SK-N-SH (cell line): ENCODE results near the gene PPP2R5C. TPM values are rescaled to one million over a fixed set of nuclear protein-coding genes. Genes with fewer than 3 reads are reported as not detected.

ENCODE experiments used
- CTCF ChIA-PET: fragments of 300-600, 350-600 bp; formaldehyde crosslinking; extraction: SDS; loops from one replicate; lab custom pipeline; 2021; lab: Yijun Ruan, JAX
- POLR2A ChIA-PET: fragments of 350-600 bp; sonication (Branson Sonifier 250); formaldehyde crosslinking; extraction: SDS; loops from one replicate; lab custom pipeline; 2020; ENCODE audit warnings: antibody characterized with exemption, inconsistent platforms; lab: Yijun Ruan, JAX
- DNase-seq: peaks from one replicate; pipeline ENCODE4 v3.0.0; 2012
- H2AFZ ChIP-seq: fragments of 200-600 bp; sonication (generic); 2 replicates; pipeline ENCODE4 v1.8.1; 2016; ENCODE audit warnings: antibody characterized with exemption, mild to moderate bottlenecking, low read depth
- H3F3A ChIP-seq: fragments of 200-600 bp; sonication (generic); replicated peaks from 2 replicates; pipeline ENCODE3; 2016; ENCODE audit warnings: antibody characterized with exemption, mild to moderate bottlenecking; ENCODE audit not compliant: insufficient read depth
- H3K27ac ChIP-seq, 2 experiments: fragments of 200-500 bp in 1 of 2; fragments of 200-600 bp in 1 of 2; sonication (Bioruptor generic) in 1 of 2; sonication (generic), shearing (Covaris generic) in 1 of 2; 2 replicates each; pipeline versions ENCODE4 v1.5.1 to v1.6.1; 2014 to 2016; ENCODE audit warnings: low read depth in 2 of 2, inconsistent platforms in 1 of 2, low read length in 1 of 2, mild to moderate bottlenecking in 1 of 2, mixed read lengths in 1 of 2
- H3K27me3 ChIP-seq: fragments of 200-600 bp; sonication (generic), shearing (Covaris generic); 2 replicates; pipeline ENCODE4 v1.6.1; 2016; ENCODE audit warnings: mixed run types; ENCODE audit not compliant: insufficient read depth
- H3K36me3 ChIP-seq, 2 experiments: fragments of 200-500 bp in 1 of 2; fragments of 200-600 bp in 1 of 2; sonication (Bioruptor generic) in 1 of 2; sonication (generic) in 1 of 2; replicated peaks in 1 of 2; 2 replicates each; pipeline versions ENCODE3 to v1.5.1; 2014 to 2016; ENCODE audit warnings: low read length in 1 of 2, mild to moderate bottlenecking in 1 of 2; ENCODE audit not compliant: insufficient read depth in 2 of 2, control insufficient read depth in 1 of 2
- H3K4me1 ChIP-seq, 2 experiments: fragments of 200-500 bp in 1 of 2; fragments of 200-600 bp in 1 of 2; sonication (Bioruptor generic) in 1 of 2; sonication (generic), shearing (Covaris generic) in 1 of 2; 2 replicates each; pipeline versions ENCODE4 v1.5.1 to v1.6.1; 2014 to 2016; ENCODE audit warnings: low read depth in 1 of 2, low read length in 1 of 2, mixed run types in 1 of 2; ENCODE audit not compliant: insufficient read depth in 2 of 2, control insufficient read depth in 1 of 2
- H3K4me2 ChIP-seq: fragments of 200-600 bp; sonication (generic), shearing (Covaris generic); 2 replicates; pipeline ENCODE4 v1.6.1; 2017; ENCODE audit warnings: mixed run types
- H3K4me3 ChIP-seq, 2 experiments: fragments of 200-500 bp in 1 of 2; fragments of 200-600 bp in 1 of 2; sonication (Bioruptor generic) in 1 of 2; sonication (generic), shearing (Covaris generic) in 1 of 2; 2 replicates each; pipeline versions ENCODE4 v1.5.1 to v1.8.1; 2014 to 2016; ENCODE audit warnings: low read depth in 2 of 2, inconsistent platforms in 1 of 2, low read length in 1 of 2, mild to moderate bottlenecking in 1 of 2, mixed read lengths in 1 of 2, moderate library complexity in 1 of 2
- H3K79me2 ChIP-seq: fragments of 200-600 bp; sonication (generic); 2 replicates; pipeline ENCODE4 v1.8.1; 2017; ENCODE audit warnings: mild to moderate bottlenecking; ENCODE audit not compliant: insufficient read depth
- H3K9ac ChIP-seq: fragments of 200-600 bp; sonication (generic); 2 replicates; pipeline ENCODE4 v1.6.1; 2017; ENCODE audit warnings: mixed run types
- H3K9me2 ChIP-seq: fragments of 200-600 bp; sonication (generic); 2 replicates; pipeline ENCODE4 v1.6.1; 2017; ENCODE audit warnings: mixed run types
- H3K9me3 ChIP-seq: fragments of 200-600 bp; sonication (generic); 2 replicates; pipeline ENCODE4 v1.6.1; 2017; ENCODE audit warnings: mixed run types, mild to moderate bottlenecking, moderate library complexity
- H4K20me1 ChIP-seq: fragments of 200-600 bp; sonication (generic); 2 replicates; pipeline ENCODE4 v1.6.1; 2017; ENCODE audit warnings: mild to moderate bottlenecking, mixed run types; ENCODE audit not compliant: insufficient read depth
- EZH2phosphoT487 ChIP-seq: fragments of 200-600 bp; sonication (generic); IDR thresholded peaks from 2 replicates; pipeline ENCODE4 v1.6.1; 2017; ENCODE audit warnings: low read depth, mixed run types, mild to moderate bottlenecking, antibody characterized with exemption, moderate library complexity, borderline replicate concordance
- FOSL2 ChIP-seq: IDR thresholded peaks from 2 replicates; pipeline ENCODE4 v1.4.0; 2012; ENCODE audit warnings: low read depth, mild to moderate bottlenecking, moderate library complexity, borderline replicate concordance
- FOXJ3 ChIP-seq: sonication (generic); formaldehyde crosslinking; IDR thresholded peaks from 2 replicates; pipeline ENCODE4 v1.5.1; 2020; ENCODE audit warnings: mild to moderate bottlenecking, missing genetic modification reagents
- MAX ChIP-seq: IDR thresholded peaks from 2 replicates; pipeline ENCODE4 v1.4.0; 2012; ENCODE audit warnings: low read depth
- MXI1 ChIP-seq: IDR thresholded peaks from 2 replicates; pipeline ENCODE4 v1.6.1; 2012; ENCODE audit warnings: mild to moderate bottlenecking, low read depth, low read length, improper control_type of control experiment
- NRF1 ChIP-seq: IDR thresholded peaks from 2 replicates; pipeline ENCODE4 v1.6.1; 2012; ENCODE audit warnings: low read depth, mild to moderate bottlenecking, low read length
- RCOR1 ChIP-seq: fragments of 150-350 bp; IDR thresholded peaks from 2 replicates; pipeline ENCODE4 v1.6.1; 2017; ENCODE audit warnings: antibody characterized with exemption, low read length
- TEAD4 ChIP-seq: IDR thresholded peaks from 2 replicates; pipeline ENCODE4 v1.4.0; 2012; ENCODE audit warnings: mild to moderate bottlenecking, borderline replicate concordance; ENCODE audit not compliant: insufficient read depth
- USF1 ChIP-seq: IDR thresholded peaks from 2 replicates; pipeline ENCODE4 v1.4.0; 2012; ENCODE audit warnings: low read depth, borderline replicate concordance
- USF2 ChIP-seq: fragments of 150-350 bp; IDR thresholded peaks from 2 replicates; pipeline ENCODE4 v1.6.1; 2017; ENCODE audit warnings: antibody characterized with exemption, low read length, low read depth, borderline replicate concordance
- YY1 ChIP-seq: IDR thresholded peaks from 2 replicates; pipeline ENCODE4 v1.4.0; 2012; ENCODE audit warnings: low read depth, mild to moderate bottlenecking
- WGBS: methylation state at CpG from one replicate; pipeline ENCODE4 v1.1.6; 2017; ENCODE audit warnings: low lambda C conversion rate; 5-methylcytosine and 5-hydroxymethylcytosine counted together
- polyA plus RNA-seq, 3 experiments: library from polyadenylated mRNA; depleted of rRNA; stranded (reverse); fragments of >200 nt; gene quantifications; 2 replicates each; pipeline ENCODE4 v1.2.3, GENCODE V29; 2012

PPP2R5C gene
- polyA plus RNA-seq, 1 of the 3 experiments (the other 2 are of a cell fraction) = 43.7 TPM

GRCh38 chr14:101760138-101761011 is 1.1 kb upstream of the PPP2R5C start:
- peak overlapping the region; percentile 29 to 35; a peak in 2 of 4 replicates for H3K4me3 ChIP-seq
- no peak overlapping the region for H3K9ac ChIP-seq
- CTCF ChIA-PET = interaction anchor here (0.5 to 4.7 kb wide), 5 partner anchors 11 to 126 kb away, joined by 3 to 45 read pairs (median 3); no protein-coding TSS in a partner anchor
- peak overlapping the region in 1 of 2 experiments; percentile 16; a peak in 1 of 4 replicates for H3K27ac ChIP-seq
- peaks cover 4% of the 10 kb centered on the region for H3F3A ChIP-seq
- peaks cover 9% of the 10 kb centered on the region; the same call in 1 of the 2 replicates for H3K79me2 ChIP-seq
- no peaks in the 10 kb centered on the region for H3K9me3 ChIP-seq
- peak overlapping the region; percentile 96 for H2AFZ ChIP-seq
- no peaks in the 10 kb centered on the region for H3K9me2 ChIP-seq
- peak; percentile 95 for DNase-seq
- H3K27me3 ChIP-seq = no peaks in the 10 kb centered on the region
- H3K4me2 ChIP-seq = peak overlapping the region; percentile 60
- WGBS = 8% methylated on average over 56 of the region's 63 CpGs
- H4K20me1 ChIP-seq = no peaks in the 10 kb centered on the region
- TF ChIP-seq NRF1 (peak; percentile 87), YY1 (no peak), RCOR1 (0 out of 2 replicates have a peak, but pooled peaks have one; percentile 19), USF2 (no peak), FOSL2 (no peak), FOXJ3 (no peak), MXI1 (no peak), MAX (peak; percentile 70), TEAD4 (no peak), EZH2phosphoT487 (no peak), USF1 (no peak)
- TF ChIP-seq, all 33 proteins: peak for 3
- Histone ChIP-seq H3K36me3 (peaks cover 12 to 15% of the 10 kb centered on the region in 2 experiments), H3K4me1 (peaks cover 3 to 15% of the 10 kb centered on the region in 2 experiments; a peak in 2 of 4 replicates)
- POLR2A ChIA-PET = interaction anchor here (0.6 to 1.4 kb wide), 2 partner anchors 11 to 193 kb away, joined by 3 to 4 read pairs; no protein-coding TSS in a partner anchor
